ENCODE data around the gene ERBIN. TPM values are rescaled to one million over a fixed set of nuclear protein-coding genes. Genes with fewer than 3 reads are reported as not detected.

Gene ERBIN
- total and polyA plus RNA-seq, 2 experiments from 2014 or later, result 15.6 to 26.4 TPM

GRCh38 chr5:65928322-65928752 is 2.0 kb downstream of the ERBIN start:
- no peak for DNase-seq (ENCODE audit: low spot score)
- Histone ChIP-seq H4K20me1 (replicated peaks; ENCODE audit: insufficient read depth) (peaks cover 15% of the 10 kb centered on the region), H3K4me1 (ENCODE audit: insufficient read depth) (peaks cover 17% of the 10 kb centered on the region; the same call in 1 of the 2 replicates), H3F3A (replicated peaks; ENCODE audit: low read depth) (0 out of 2 replicates have a peak, but pooled peaks cover 4% of the 10 kb centered on the region), H3K4me2 (peak overlapping the region; percentile 92), H2AFZ (no peak overlapping the region), H3K27ac (ENCODE audit: low read depth) (no peak overlapping the region), H3K36me3 (ENCODE audit: insufficient read depth) (no peaks in the 10 kb centered on the region), H3K9me2 (ENCODE audit: insufficient read depth) (no peaks in the 10 kb centered on the region), H3K4me3 (peak overlapping the region; percentile 85), H3K79me2 (replicated peaks; ENCODE audit: insufficient read depth) (peaks cover 70% of the 10 kb centered on the region), H3K27me3 (ENCODE audit: insufficient read depth) (peaks cover 14% of the 10 kb centered on the region)
- no peak for ATAC-seq
- TF ChIP-seq ZNF331 (CRISPR knock-in tag; IDR thresholded peaks at IDR 0.05; ENCODE audit: low read depth) (no peak), CREB1 (CRISPR knock-in tag; IDR thresholded peaks at IDR 0.05; ENCODE audit: low read depth) (no peak), EZH2 (IDR thresholded peaks at IDR 0.05; ENCODE audit: low read depth, unreplicated experiment) (no peak)
- Mint-ChIP-seq H3K4me1 (peaks cover 22% of the 10 kb centered on the region), H3K27me3 (ENCODE audit: insufficient read depth, low read depth, poor library complexity) (peaks cover 15% of the 10 kb centered on the region), H3K36me3 (ENCODE audit: low read depth) (peaks cover 7% of the 10 kb centered on the region; the same call in 2 of the 3 replicates), H3K9me3 (no peaks in the 10 kb centered on the region; the same call in 2 of the 3 replicates), H3K4me3 (peak overlapping the region; percentile 95), H3K27ac (peak overlapping the region; percentile 41)

- Histone ChIP-seq H4K20me1 (replicated peaks; ENCODE audit: insufficient read depth) (peaks cover 20% of the 10 kb centered on the region), H3K79me2 (replicated peaks; ENCODE audit: insufficient read depth) (peaks cover 75% of the 10 kb centered on the region), H3K27ac (ENCODE audit: low read depth) (no peak overlapping the region), H3K4me3 (peak overlapping the region; percentile 85), H3K36me3 (ENCODE audit: insufficient read depth) (no peaks in the 10 kb centered on the region), H2AFZ (no peak overlapping the region), H3K4me2 (peak overlapping the region; percentile 92), H3F3A (replicated peaks; ENCODE audit: low read depth) (0 out of 2 replicates have a peak, but pooled peaks cover 4% of the 10 kb centered on the region), H3K4me1 (ENCODE audit: insufficient read depth) (peaks cover 17% of the 10 kb centered on the region; the same call in 1 of the 2 replicates), H3K27me3 (ENCODE audit: insufficient read depth) (peaks cover 8% of the 10 kb centered on the region), H3K9me2 (ENCODE audit: insufficient read depth) (no peaks in the 10 kb centered on the region)
- H3K9me3 Mint-ChIP-seq, result no peaks in the 10 kb centered on the region; the same call in 2 of the 3 replicates
- no peak for DNase-seq (ENCODE audit: low spot score)
- no peak overlapping the region for H3K27ac Mint-ChIP-seq
- H3K4me1 Mint-ChIP-seq, result peaks cover 22% of the 10 kb centered on the region
- peaks cover 11% of the 10 kb centered on the region for H3K27me3 Mint-ChIP-seq (ENCODE audit: insufficient read depth, low read depth, poor library complexity)
- H3K36me3 Mint-ChIP-seq (ENCODE audit: low read depth), result peaks cover 7% of the 10 kb centered on the region; the same call in 2 of the 3 replicates
- H3K4me3 Mint-ChIP-seq, result peak overlapping the region; percentile 95
- no peak for ATAC-seq
- TF ChIP-seq CTCF (conservative IDR thresholded peaks at IDR 0.05; ENCODE audit: low read depth in 2 of 2), result no peak
- TF ChIP-seq STAT1 (IDR thresholded peaks at IDR 0.05; ENCODE audit: unreplicated experiment), result no peak
- no peak for TF ChIP-seq ETS1 (IDR thresholded peaks at IDR 0.05)
- no peak for TF ChIP-seq ZNF331 (CRISPR knock-in tag; IDR thresholded peaks at IDR 0.05; ENCODE audit: low read depth)
- no peak for TF ChIP-seq JUNB (IDR thresholded peaks at IDR 0.05; ENCODE audit: unreplicated experiment)
- TF ChIP-seq NANOG (IDR thresholded peaks at IDR 0.05; ENCODE audit: borderline replicate concordance), result no peak
- TF ChIP-seq ZNF462 (CRISPR knock-in tag; IDR thresholded peaks at IDR 0.05), result no peak
- no peak for TF ChIP-seq EZH2 (IDR thresholded peaks at IDR 0.05; ENCODE audit: low read depth, unreplicated experiment)
- TF ChIP-seq ZNF114 (CRISPR knock-in tag; IDR thresholded peaks at IDR 0.05), result no peak
- no peak for TF ChIP-seq EZH2phosphoT487 (IDR thresholded peaks at IDR 0.05; ENCODE audit: unreplicated experiment)
- TF ChIP-seq POLR2AphosphoS5 (IDR thresholded peaks at IDR 0.05; ENCODE audit: low read depth), result no peak
- no peak for TF ChIP-seq CREB1 (CRISPR knock-in tag; IDR thresholded peaks at IDR 0.05; ENCODE audit: low read depth)
Observed at GRCh38 chr5:65928860-65929259, 2.5 kb downstream of the ERBIN start.
